ENCODE data around the gene SLX4IP.

SLX4IP gene

DNA sequence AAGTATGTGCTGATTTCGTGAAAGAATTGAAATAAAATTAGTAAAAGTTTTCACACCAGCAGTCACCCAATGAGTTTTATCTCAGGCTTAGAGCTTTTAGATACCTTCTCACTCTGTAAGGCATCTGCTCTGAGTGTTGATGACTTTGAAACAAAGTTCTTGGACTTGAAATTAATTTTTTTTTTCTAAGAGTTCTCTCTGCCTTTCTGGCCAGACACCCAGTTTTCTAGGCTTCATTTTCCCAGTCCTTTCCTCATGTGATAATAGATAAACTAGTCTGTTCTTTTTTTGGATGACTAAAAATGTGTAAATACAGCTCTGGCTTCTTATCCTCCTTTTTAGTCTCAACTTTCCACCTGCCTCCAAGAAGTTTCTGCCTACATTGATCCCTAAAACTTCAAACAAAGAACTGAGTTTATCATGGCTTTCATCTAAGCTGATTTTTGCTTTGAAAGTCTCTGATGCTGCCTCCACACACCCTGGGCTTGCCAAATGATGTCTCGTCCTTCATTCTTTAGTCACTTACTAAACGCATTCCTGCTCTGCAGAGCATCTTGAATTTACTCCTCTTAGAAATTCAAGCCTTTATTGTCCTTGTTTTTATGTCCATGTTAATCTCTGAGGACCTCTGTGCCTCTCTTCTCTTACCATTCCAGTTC, 32.7 kb downstream of the SLX4IP start:
- DNase-seq = no peak

GRCh38 chr20:10468340-10468845, 33.3 kb downstream of the SLX4IP start:
- no peak for DNase-seq

- no peak for DNase-seq
Observed at GRCh38 chr20:10469056-10469455, 34.0 kb downstream of the SLX4IP start.

- no peak for DNase-seq
Observed at GRCh38 chr20:10469599-10469998, 34.5 kb downstream of the SLX4IP start.

- no peak for DNase-seq
Observed at GRCh38 chr20:10470276-10470675, 35.2 kb downstream of the SLX4IP start.

GRCh38 chr20:10472871-10473270, 37.8 kb downstream of the SLX4IP start:
- no peak for DNase-seq

DNA sequence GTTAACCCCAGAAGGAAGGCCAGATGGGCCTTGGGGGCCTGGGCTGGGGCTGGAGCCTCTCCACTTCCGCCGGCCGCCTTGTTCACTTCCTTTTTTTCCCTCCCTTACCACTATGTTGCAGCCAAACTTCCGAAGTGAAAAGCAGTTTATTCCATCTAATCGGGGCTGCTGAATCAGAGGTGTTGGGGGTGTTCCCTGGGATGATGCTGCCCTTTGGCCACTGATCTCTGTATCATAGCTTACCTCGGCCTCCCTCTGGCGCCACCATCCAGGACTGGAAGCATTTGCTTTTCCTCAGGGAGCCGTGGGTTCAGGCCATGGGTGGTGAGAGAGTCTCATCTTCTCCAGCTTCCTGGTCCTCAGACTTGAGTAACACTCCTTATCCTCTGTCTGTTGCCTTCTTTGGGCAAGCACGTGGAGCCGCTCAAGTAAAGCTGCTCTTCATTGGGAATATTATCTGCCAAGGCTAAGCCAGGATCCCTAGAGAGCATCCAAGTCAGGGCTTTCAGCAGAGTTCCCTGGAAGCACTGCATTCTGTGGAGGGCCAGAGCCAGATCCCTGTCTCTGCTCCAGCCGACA, 39.6 kb downstream of the SLX4IP start:
- DNase-seq = no peak

DNA sequence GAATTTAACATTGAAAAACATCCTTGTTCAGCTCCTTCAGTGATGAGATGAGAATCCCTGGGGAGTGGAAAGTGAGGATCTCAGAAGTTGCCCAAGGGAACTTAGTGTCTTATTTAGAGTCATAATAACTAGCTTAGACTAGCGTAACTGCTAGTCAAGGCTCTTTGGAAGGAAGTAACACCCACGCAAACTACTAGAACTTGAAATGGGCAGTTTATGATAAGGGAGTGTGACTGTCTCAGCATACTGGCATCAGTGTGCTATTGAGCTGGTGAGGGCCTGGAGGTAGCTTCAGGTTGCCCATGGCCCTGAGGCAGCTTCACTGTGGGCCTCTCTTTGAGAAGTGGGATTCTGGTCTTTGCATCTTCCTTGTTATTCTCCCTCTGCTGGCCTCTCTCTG, 40.1 kb downstream of the SLX4IP start:
- DNase-seq = no peak

DNA sequence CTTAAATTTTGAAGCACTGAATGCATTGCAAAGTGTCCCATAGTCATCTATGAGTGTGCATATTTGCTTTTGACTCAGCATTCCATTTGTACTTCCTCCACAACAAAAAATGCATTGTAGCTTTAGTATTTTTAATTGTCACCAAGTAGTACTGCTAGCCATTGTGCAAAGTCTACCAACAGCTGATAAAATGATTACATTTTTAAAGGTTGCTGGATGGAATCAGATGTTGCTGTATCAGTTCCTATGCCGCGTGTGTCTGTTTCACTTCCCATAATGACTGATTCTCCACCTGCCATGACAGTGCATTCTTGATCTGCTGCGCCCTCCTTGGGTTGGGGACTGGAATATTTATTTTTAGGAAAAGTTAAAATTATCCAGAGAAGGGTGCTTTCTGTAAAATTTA, 41.2 kb downstream of the SLX4IP start:
- no peak for DNase-seq

- no peak for DNase-seq
Observed at GRCh38 chr20:10478205-10478604, 43.1 kb downstream of the SLX4IP start.

DNA sequence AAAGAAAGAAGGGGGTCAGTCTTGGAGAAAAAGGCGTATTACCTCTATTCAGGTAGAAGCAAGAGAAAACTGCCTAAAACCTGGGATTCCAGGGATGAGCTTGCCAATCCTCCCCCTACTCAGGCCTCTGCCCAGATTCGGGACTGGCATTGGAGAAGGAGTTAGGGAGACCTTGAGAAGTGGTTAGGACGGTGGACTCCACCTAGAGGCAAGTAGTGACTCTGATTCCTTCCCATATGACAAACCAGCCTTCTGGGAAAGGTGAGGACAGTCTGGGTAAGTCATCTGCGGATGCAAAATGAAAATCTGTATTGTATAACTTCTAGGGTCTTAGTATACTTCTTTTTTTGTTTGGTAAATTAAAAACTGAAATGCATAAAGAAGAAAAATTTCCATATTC, 43.8 kb downstream of the SLX4IP start:
- DNase-seq = no peak

DNA sequence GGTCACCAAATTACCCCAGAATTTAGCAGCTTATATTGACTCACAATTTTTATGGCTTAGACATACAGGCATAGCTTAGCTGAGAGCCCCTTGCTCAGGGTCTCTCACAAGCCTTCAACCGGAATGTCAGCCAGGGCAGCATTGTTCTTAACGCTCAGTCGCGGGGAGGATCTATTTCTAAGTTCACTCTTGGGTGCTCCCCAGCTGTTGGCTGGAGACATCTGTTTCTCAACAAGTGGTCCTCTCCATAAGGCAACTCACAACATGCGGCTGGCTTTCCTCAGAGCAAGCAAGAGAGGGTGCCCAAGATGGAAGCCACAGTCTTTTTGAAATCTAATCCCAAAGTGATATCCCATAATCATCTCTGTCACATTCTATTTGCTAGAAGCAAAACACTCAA, 46.6 kb downstream of the SLX4IP start:
- no peak for DNase-seq

GRCh38 chr20:10483691-10484090, 48.6 kb downstream of the SLX4IP start:
- no peak for DNase-seq

- peak; percentile 35 for DNase-seq
Observed at GRCh38 chr20:10487142-10488136, 52.3 kb downstream of the SLX4IP start.

DNA sequence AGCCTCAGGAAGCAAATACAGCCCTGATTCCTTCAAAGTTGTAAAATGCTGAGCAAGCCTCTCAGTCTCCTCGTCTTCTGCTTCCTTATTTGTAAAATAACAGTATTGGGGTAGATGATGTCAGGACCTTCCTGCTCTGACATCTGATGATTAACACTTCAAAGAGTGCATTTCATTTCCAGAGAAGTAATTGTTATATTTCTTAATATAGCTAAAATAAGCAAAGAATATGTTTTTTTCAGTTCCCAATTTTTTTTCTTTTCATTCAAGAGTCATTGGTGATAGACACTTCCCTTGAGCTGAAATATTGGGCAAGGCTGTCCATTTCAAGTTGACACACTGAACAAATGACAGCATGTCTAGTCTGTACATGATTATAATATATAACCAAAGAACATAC, 53.4 kb downstream of the SLX4IP start:
- no peak for DNase-seq

GRCh38 chr20:10489853-10490252, 54.7 kb downstream of the SLX4IP start:
- DNase-seq = no peak

DNA sequence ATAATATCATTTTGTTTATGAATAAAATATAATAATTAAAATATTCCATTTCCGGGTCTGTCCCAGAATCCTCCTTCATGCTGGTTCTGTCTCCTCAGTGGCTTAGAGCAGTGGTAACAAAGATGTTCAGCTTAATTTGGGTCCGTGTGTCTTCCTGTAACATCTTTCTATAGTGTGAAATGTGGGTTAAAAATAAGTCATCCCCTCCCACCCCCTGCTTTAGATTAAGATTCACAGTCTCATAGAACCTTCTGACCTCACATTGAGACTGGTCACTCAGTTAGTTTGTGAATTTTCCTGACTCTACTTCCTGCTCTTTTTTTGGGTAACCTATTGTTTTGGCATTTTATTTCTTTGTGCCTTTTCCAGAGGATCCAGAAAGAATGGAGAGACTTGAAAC, 55.2 kb downstream of the SLX4IP start:
- DNase-seq = no peak

GRCh38 chr20:10490706-10491105, 55.6 kb downstream of the SLX4IP start:
- no peak for DNase-seq

DNA sequence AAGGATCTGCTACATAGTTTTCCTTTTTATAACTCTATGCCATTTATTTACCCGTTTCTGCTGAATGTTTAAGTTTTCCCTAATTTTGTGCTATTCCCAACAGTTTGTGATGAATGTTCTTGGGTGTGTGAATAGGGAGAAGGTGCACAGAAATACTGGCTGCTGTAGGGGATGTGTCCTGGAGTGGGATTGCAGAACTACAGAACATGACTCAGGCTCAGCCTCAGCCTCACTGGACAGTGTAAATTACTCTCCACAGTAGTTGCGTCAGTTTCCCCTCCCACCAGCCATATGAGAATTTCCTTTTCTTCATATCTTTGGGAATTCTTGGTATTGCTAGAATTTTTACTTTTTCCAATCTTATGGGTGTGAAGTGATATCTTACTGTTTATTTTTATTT, 57.0 kb downstream of the SLX4IP start:
- DNase-seq = no peak

- no peak for DNase-seq
Observed at GRCh38 chr20:10492844-10493243, 57.7 kb downstream of the SLX4IP start.

DNA sequence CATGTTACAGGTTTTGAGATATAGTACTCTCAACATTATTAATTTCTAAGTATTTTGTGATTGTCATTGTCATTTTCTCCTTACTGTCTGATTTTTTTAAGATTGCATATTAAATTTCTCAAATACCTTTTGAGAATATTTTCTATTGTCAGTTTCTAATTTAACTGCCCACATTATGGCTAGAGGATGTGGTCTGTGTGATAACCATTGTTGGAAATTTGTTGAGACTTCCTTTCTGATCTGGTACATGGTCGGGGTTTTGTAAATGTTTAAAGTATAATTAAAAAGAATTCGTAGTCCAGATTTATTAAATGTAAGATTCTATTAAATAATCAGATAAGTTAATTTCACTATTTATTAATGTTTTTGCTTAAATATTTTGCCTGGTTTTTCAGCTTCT, 60.1 kb downstream of the SLX4IP start:
- no peak for DNase-seq

GRCh38 chr20:10496465-10496864, 61.4 kb downstream of the SLX4IP start:
- no peak for DNase-seq

- DNase-seq = no peak
Observed at GRCh38 chr20:10497283-10497682, 62.2 kb downstream of the SLX4IP start.

GRCh38 chr20:10497791-10498190, 62.7 kb downstream of the SLX4IP start:
- DNase-seq = no peak

All from CD4-positive, alpha-beta T cell treated with Interferon gamma for 1 hour (primary cell).